HG02610 (cell line): ENCODE data around the gene ITPKB.

ENCODE experiments used
- ATAC-seq: cut with Tn5 transposase; IDR thresholded peaks from one replicate; pipeline ENCODE4 v1.9.1; 2021; ENCODE audit warnings: mild to moderate bottlenecking, moderate library complexity; ENCODE audit not compliant: unreplicated experiment

The ITPKB gene

GRCh38 chr1:226687426-226687825 is 51.7 kb downstream of the ITPKB start:
- no peak for ATAC-seq

GRCh38 chr1:226686440-226687425 is 52.3 kb downstream of the ITPKB start:
- no peak for ATAC-seq

GRCh38 chr1:226685196-226685820 is 53.8 kb downstream of the ITPKB start:
- ATAC-seq = no peak

DNA sequence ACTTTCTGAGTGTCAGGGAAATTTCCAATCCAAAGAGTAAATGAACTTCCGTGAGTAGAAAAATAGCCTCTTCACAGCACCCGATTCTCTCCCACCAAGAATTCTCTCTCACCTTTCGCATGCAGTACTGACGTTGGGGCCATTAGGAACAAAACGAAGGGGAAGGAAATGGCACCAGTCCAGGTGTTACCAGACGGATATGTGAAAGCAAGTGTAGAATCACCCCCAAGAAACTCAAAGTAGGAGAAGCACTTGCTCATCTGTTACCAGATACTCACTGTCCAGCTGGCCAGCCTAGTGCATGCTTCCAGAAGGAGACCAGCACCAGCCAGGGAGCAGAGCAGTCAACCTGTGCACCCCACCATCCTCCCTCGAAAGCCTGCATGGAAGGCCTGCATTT is 55.1 kb downstream of the ITPKB start:
- ATAC-seq = no peak

DNA sequence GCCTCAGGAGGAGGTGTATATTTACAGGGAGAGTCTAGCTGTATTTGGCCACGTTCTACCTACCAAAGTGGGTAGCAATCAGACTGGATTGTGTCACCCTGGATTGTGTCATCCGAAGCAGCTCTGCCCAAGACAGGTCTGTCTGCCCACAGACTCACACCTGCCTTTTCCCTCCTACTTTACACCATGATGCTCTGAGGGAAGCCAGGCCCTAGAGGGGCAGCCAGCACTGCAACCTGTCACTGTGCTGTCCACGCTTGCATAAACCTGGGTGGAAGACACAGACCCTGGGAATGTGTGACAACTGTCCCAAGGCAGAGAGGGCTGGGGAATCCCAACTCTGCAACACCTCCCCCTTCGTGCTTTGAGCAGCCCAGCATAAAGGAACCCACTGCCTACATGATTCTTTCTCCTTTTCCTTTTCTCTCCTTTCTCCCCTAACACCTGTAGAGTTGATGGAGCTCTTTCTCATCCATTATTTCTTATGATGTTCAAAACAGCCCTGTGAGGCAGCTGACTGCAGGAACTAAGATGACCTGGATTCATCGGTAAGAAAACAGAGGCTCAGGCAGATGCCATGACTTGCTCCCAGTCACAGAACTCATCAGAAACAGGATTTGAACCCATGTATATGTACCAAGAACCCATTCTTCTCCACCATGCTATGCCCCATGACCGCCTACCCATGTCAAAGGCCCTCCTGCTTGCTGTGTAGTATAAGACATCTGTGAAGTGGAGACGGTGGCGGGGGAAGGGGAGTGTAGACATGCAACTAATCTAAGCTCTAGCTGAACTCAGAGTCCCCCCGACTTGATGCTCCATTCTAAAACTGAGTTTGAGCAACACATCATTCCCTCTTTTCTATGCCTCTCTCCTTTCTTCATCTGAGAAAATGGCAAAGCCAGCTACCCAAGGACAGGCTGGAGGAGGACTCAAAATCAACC is 55.9 kb downstream of the ITPKB start:
- no peak for ATAC-seq

DNA sequence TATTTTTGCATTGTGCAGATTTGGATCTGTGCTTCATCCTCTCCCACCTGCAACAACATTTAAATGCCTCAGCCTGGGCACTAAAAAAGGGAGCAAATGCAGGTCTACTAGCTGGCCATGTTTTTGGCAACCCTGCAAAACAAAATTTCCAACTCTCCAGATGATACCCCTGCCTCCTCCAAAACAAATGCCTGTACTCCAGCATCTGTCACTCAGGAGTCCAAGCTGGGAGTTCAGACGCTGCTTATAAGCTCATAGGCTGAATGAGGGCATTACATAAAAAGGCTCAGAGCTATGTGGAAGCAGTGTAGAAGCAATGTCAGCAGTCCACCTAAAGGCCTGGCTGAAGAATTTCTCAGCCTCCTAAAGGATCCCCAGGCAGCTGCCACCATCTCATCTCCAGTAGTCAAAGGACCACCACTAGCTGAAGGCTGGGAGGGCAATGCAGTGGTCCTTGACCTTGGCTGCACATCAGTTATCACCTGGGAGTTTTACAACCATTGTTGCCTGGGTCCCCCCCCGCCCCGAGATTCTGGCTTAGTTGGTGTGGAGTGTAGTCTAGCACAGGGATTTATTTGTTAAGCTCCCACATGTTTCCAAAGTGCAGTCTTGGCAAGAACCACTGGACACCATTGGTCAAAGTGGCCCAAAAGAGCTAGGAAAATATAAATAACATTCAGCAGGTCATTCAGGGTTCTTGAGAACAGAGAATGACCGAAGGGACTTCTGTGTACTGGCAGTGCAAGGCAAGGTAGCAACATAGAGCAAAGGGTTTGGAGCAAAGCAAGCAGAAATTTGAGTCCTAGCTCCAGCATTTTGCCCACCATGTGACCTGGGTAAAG is 57.2 kb downstream of the ITPKB start:
- no peak for ATAC-seq

DNA sequence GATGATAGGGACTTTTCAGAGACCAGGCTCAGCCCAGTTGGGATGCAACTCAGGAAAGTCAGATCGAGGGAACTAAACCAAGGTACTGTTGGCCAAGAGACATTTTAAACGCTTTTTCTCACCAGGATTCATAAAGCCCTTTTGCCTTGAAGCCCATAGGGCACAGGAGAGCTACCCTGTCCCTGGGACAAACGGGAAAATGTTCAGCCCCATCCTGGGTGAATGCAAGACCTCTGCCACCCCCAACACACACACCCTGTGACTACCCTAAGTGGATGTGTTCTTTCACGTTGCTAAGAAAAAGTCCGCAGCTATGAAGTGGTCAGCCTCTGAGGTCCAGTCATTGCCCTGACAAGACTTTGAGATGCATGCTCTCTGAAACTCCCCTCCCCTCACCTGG is 58.4 kb downstream of the ITPKB start:
- ATAC-seq = no peak

GRCh38 chr1:226679853-226680516 is 59.1 kb downstream of the ITPKB start:
- peak; percentile 51 for ATAC-seq

DNA sequence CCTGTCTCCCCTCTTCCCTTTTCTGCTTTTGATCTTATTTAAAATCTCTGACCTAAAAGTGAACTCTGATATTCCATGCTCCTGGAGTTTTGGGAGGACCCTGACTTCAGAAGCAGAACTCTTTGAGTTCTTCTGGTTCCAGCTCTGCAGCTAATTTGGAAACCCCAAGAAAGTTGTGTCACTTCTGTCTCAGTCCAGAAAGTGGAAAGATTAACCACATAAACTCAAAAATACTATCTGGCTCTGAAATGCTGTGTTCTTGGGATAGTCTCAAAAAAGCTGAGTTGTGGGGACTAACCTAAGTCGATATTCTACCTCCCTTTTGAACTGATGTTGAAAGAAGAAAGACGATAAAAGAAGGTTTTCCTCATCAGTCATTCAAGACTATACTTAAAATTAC is 59.8 kb downstream of the ITPKB start:
- ATAC-seq = no peak

- no peak for ATAC-seq
These were observed 60.4 kb downstream of the ITPKB start for GRCh38 chr1:226678701-226679100.

DNA sequence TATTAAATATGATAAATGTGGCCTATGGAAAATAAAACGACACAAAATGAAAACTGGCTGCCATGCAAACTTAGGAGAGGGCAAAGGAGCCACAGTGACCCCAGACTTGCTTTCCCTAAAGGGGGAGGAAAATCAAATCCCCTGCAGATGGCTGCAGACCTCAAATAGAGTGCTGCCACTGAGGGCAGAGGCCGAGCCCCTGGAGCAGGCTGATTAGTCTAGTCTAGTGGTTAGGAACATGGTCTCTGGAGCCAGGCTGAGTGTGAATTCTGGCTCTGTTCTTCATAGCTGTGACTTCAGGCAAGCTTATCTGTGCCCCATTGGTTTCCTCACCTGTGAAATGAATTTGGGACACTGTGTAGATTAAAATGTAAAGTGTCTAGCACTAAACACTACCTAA is 60.8 kb downstream of the ITPKB start:
- no peak for ATAC-seq

GRCh38 chr1:226677027-226678020 is 61.8 kb downstream of the ITPKB start:
- ATAC-seq = peak; percentile 44

GRCh38 chr1:226676381-226676780 is 62.7 kb downstream of the ITPKB start:
- no peak for ATAC-seq

GRCh38 chr1:226675715-226676357 is 63.2 kb downstream of the ITPKB start:
- no peak for ATAC-seq

- ATAC-seq = peak; percentile 58
These were observed 64.0 kb downstream of the ITPKB start for GRCh38 chr1:226674892-226675714.

DNA sequence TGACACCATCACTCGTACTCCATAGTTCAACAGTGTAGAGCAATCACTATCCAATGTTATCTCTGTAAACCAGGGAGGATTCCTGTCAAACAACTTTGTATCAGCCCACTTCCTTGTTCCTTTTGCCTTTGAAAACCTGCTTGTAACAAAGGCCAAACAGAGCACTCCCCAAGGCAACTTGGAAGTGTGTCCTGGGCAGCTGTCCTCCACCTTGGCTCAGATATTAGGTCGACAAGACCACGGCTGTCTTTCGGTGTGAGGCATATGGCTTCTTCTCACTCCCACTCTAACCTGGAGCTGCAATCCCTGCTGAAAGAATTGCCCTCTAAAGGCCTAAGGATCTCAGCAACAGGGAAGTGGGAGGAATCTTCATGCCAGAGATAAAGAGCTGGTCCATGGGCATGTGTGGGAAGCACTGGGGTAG is 66.7 kb downstream of the ITPKB start:
- ATAC-seq = no peak

DNA sequence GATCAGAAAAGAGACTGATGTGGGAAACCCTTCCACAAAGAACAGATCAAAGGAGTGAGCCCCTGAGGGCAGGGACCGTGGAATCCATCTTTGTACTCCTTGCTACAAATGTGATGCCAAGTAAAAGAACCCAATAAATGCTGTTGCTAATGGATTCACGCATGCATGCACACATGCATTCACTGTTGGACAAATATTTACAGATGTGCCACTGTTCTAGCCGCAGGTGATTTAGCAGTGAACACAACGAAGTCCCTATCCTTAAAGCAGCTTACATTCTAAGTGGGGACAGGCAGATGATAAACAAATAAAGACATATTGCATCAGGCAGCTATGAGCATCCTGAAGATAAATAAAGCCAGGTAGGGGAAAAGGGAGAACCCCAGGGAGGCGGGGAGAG is 67.8 kb downstream of the ITPKB start:
- no peak for ATAC-seq
